Measurements from ENCODE around the gene CENPS. TPM values are rescaled to one million over a fixed set of nuclear protein-coding genes. Genes with fewer than 3 reads are reported as not detected.
A peak's percentile ranks its signal among the peaks of the same experiment; 100 is the strongest.

Gene CENPS
- total and polyA plus RNA-seq, 9 of the 15 experiments (the other 6 are each of a cell fraction or from before 2014, with no cell fraction given), result 10.2 to 36.0 (median 26.0) TPM

GRCh38 chr1:10473145-10473765 is 43.0 kb downstream of the CENPS start (continued):
- TF ChIP-seq RBFOX2 (IDR thresholded peaks at IDR 0.05; ENCODE audit: low read depth, low read length) (peak; percentile 30; the same call in 1 of the 2 replicates), NR2C2 (CRISPR knock-in tag; IDR thresholded peaks at IDR 0.05) (no peak), NR2C2 (tag; IDR thresholded peaks at IDR 0.05) (no peak), SMARCA5 (IDR thresholded peaks at IDR 0.05) (no peak), THRB (CRISPR knock-in tag; conservative IDR thresholded peaks at IDR 0.05) (no peak), DLX4 (CRISPR knock-in tag; IDR thresholded peaks at IDR 0.05) (no peak), RUNX1 (IDR thresholded peaks at IDR 0.05; ENCODE audit: low read depth) (no peak), CHD2 (IDR thresholded peaks at IDR 0.05; ENCODE audit: low read depth, low read length) (0 out of 2 replicates have a peak, but pooled peaks have one; percentile 31), ZBTB2 (IDR thresholded peaks at IDR 0.05) (peak; percentile 41), TSHZ1 (CRISPR knock-in tag; IDR thresholded peaks at IDR 0.05) (no peak), ARID4B (CRISPR knock-in tag; IDR thresholded peaks at IDR 0.05) (no peak)

Measured in K562 (cell line).